HepG2 (cell line): ENCODE results near the gene TNFSF13B. TPM values are rescaled to one million over a fixed set of nuclear protein-coding genes. Genes with fewer than 3 reads are reported as not detected.

Source experiments
- NFATC3 ChIP-seq: sonication (generic); formaldehyde crosslinking; IDR thresholded peaks from 2 replicates; pipeline ENCODE4 v1.5.1; 2020; ENCODE audit warnings: mild to moderate bottlenecking, missing genetic modification reagents
- PCBP2 ChIP-seq: fragments of 200-400 bp; formaldehyde crosslinking; optimal IDR thresholded peaks from 2 replicates; pipeline ENCODE3; 2018; ENCODE audit warnings: low read length, low read depth; ENCODE audit not compliant: poor library complexity, severe bottlenecking
- STAG1 ChIP-seq: sonication (generic); formaldehyde crosslinking; IDR thresholded peaks from 2 replicates; pipeline ENCODE4 v1.4.0; 2020; ENCODE audit warnings: missing genetic modification reagents
- ZNF235 ChIP-seq: sonication (generic); formaldehyde crosslinking; IDR thresholded peaks from 2 replicates; pipeline ENCODE4 v1.8.1; 2023; ENCODE audit warnings: mild to moderate bottlenecking, missing genetic modification reagents, borderline replicate concordance
- polyA plus RNA-seq, 8 experiments: library from polyadenylated mRNA; depleted of rRNA in 3 of 8; stranded (reverse) in 7 of 8; unstranded in 1 of 8; fragments of >200 nt; fragmentation: Illumina TruSeq in 4 of 8; extraction: Trizol in 4 of 8; gene quantifications; 2 replicates each; pipeline versions ENCODE4 v1.2.1 to v1.2.3, GENCODE V29; 2011 to 2016; ENCODE audit warnings: low read depth in 4 of 8, missing spikeins in 1 of 8, mixed read lengths in 1 of 8; ENCODE audit not compliant: insufficient read depth in 1 of 8
- total RNA-seq, 5 experiments: library from RNA; depleted of rRNA; stranded (reverse); fragments of >200 nt; fragmentation: Illumina TruSeq; extraction: Trizol; gene quantifications; 2 replicates each; pipeline ENCODE4 v1.2.3, GENCODE V29; 2016; ENCODE audit warnings: low read depth in 1 of 5
- TF ChIP-seq, protein P1 (sequence below): sonication (generic); formaldehyde crosslinking; IDR thresholded peaks from 2 replicates; pipeline ENCODE4 v1.4.0; 2020; ENCODE audit warnings: missing genetic modification reagents, borderline replicate concordance
- TF ChIP-seq, protein P2 (sequence below): sonication (generic); formaldehyde crosslinking; IDR thresholded peaks from 2 replicates; pipeline ENCODE4 v1.5.0; 2020; ENCODE audit warnings: mild to moderate bottlenecking, missing genetic modification reagents, borderline replicate concordance
- TF ChIP-seq, protein P3 (sequence below): sonication (generic); formaldehyde crosslinking; IDR thresholded peaks from 2 replicates; pipeline ENCODE4 v1.4.0; 2020; ENCODE audit warnings: mild to moderate bottlenecking, low read depth, missing genetic modification reagents
- TF ChIP-seq, protein P4 (sequence below): sonication (generic); formaldehyde crosslinking; IDR thresholded peaks from 2 replicates; pipeline ENCODE4 v1.5.0; 2020; ENCODE audit warnings: mild to moderate bottlenecking, missing genetic modification reagents
- TF ChIP-seq, protein P5 (sequence below): sonication (generic); formaldehyde crosslinking; IDR thresholded peaks from 2 replicates; pipeline ENCODE4 v1.8.0; 2022; ENCODE audit warnings: mild to moderate bottlenecking, missing genetic modification reagents, moderate library complexity

Gene TNFSF13B
- total and polyA plus RNA-seq, 2 of the 13 experiments (the other 11 are each of a cell fraction or from before 2014, with no cell fraction given): 0.13 to 0.20 TPM

DNA sequence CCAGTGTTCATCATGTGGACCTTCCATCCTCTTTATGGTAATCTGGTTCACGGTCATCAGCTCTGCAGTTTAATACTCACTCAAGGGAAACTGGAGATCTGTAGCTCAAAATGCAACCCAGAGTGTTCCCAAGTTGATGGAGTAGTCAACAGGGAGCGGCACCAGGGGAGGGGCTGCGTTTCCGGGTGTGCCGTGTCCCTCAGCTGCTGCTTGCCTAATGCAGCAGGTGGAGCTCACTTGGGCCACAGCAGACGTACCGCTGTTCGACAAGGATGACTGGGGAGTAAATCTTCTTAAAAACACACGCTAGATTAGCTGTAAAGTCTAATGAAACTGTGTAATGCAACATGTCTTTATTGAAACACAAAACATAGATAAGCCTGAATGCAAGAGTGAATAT is 81.1 kb downstream of the TNFSF13B start (continued):
- TF ChIP-seq, protein P1, sequence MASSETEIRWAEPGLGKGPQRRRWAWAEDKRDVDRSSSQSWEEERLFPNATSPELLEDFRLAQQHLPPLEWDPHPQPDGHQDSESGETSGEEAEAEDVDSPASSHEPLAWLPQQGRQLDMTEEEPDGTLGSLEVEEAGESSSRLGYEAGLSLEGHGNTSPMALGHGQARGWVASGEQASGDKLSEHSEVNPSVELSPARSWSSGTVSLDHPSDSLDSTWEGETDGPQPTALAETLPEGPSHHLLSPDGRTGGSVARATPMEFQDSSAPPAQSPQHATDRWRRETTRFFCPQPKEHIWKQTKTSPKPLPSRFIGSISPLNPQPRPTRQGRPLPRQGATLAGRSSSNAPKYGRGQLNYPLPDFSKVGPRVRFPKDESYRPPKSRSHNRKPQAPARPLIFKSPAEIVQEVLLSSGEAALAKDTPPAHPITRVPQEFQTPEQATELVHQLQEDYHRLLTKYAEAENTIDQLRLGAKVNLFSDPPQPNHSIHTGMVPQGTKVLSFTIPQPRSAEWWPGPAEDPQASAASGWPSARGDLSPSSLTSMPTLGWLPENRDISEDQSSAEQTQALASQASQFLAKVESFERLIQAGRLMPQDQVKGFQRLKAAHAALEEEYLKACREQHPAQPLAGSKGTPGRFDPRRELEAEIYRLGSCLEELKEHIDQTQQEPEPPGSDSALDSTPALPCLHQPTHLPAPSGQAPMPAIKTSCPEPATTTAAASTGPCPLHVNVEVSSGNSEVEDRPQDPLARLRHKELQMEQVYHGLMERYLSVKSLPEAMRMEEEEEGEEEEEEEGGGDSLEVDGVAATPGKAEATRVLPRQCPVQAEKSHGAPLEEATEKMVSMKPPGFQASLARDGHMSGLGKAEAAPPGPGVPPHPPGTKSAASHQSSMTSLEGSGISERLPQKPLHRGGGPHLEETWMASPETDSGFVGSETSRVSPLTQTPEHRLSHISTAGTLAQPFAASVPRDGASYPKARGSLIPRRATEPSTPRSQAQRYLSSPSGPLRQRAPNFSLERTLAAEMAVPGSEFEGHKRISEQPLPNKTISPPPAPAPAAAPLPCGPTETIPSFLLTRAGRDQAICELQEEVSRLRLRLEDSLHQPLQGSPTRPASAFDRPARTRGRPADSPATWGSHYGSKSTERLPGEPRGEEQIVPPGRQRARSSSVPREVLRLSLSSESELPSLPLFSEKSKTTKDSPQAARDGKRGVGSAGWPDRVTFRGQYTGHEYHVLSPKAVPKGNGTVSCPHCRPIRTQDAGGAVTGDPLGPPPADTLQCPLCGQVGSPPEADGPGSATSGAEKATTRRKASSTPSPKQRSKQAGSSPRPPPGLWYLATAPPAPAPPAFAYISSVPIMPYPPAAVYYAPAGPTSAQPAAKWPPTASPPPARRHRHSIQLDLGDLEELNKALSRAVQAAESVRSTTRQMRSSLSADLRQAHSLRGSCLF (CRISPR knock-in tag): no peak
- TF ChIP-seq ZNF235 (CRISPR knock-in tag): no peak
- TF ChIP-seq NFATC3 (CRISPR knock-in tag): no peak
- TF ChIP-seq, protein P2, sequence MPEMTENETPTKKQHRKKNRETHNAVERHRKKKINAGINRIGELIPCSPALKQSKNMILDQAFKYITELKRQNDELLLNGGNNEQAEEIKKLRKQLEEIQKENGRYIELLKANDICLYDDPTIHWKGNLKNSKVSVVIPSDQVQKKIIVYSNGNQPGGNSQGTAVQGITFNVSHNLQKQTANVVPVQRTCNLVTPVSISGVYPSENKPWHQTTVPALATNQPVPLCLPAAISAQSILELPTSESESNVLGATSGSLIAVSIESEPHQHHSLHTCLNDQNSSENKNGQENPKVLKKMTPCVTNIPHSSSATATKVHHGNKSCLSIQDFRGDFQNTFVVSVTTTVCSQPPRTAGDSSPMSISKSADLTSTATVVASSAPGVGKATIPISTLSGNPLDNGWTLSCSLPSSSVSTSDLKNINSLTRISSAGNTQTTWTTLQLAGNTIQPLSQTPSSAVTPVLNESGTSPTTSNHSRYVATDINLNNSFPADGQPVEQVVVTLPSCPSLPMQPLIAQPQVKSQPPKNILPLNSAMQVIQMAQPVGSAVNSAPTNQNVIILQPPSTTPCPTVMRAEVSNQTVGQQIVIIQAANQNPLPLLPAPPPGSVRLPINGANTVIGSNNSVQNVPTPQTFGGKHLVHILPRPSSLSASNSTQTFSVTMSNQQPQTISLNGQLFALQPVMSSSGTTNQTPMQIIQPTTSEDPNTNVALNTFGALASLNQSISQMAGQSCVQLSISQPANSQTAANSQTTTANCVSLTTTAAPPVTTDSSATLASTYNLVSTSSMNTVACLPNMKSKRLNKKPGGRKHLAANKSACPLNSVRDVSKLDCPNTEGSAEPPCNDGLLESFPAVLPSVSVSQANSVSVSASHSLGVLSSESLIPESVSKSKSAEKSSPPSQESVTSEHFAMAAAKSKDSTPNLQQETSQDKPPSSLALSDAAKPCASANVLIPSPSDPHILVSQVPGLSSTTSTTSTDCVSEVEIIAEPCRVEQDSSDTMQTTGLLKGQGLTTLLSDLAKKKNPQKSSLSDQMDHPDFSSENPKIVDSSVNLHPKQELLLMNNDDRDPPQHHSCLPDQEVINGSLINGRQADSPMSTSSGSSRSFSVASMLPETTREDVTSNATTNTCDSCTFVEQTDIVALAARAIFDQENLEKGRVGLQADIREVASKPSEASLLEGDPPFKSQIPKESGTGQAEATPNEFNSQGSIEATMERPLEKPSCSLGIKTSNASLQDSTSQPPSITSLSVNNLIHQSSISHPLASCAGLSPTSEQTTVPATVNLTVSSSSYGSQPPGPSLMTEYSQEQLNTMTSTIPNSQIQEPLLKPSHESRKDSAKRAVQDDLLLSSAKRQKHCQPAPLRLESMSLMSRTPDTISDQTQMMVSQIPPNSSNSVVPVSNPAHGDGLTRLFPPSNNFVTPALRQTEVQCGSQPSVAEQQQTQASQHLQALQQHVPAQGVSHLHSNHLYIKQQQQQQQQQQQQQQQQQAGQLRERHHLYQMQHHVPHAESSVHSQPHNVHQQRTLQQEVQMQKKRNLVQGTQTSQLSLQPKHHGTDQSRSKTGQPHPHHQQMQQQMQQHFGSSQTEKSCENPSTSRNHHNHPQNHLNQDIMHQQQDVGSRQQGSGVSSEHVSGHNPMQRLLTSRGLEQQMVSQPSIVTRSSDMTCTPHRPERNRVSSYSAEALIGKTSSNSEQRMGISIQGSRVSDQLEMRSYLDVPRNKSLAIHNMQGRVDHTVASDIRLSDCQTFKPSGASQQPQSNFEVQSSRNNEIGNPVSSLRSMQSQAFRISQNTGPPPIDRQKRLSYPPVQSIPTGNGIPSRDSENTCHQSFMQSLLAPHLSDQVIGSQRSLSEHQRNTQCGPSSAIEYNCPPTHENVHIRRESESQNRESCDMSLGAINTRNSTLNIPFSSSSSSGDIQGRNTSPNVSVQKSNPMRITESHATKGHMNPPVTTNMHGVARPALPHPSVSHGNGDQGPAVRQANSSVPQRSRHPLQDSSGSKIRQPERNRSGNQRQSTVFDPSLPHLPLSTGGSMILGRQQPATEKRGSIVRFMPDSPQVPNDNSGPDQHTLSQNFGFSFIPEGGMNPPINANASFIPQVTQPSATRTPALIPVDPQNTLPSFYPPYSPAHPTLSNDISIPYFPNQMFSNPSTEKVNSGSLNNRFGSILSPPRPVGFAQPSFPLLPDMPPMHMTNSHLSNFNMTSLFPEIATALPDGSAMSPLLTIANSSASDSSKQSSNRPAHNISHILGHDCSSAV (CRISPR knock-in tag): no peak
- TF ChIP-seq, protein P3, sequence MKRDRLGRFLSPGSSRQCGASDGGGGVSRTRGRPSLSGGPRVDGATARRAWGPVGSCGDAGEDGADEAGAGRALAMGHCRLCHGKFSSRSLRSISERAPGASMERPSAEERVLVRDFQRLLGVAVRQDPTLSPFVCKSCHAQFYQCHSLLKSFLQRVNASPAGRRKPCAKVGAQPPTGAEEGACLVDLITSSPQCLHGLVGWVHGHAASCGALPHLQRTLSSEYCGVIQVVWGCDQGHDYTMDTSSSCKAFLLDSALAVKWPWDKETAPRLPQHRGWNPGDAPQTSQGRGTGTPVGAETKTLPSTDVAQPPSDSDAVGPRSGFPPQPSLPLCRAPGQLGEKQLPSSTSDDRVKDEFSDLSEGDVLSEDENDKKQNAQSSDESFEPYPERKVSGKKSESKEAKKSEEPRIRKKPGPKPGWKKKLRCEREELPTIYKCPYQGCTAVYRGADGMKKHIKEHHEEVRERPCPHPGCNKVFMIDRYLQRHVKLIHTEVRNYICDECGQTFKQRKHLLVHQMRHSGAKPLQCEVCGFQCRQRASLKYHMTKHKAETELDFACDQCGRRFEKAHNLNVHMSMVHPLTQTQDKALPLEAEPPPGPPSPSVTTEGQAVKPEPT (CRISPR knock-in tag): no peak
- no peak for TF ChIP-seq PCBP2
- TF ChIP-seq, protein P4, sequence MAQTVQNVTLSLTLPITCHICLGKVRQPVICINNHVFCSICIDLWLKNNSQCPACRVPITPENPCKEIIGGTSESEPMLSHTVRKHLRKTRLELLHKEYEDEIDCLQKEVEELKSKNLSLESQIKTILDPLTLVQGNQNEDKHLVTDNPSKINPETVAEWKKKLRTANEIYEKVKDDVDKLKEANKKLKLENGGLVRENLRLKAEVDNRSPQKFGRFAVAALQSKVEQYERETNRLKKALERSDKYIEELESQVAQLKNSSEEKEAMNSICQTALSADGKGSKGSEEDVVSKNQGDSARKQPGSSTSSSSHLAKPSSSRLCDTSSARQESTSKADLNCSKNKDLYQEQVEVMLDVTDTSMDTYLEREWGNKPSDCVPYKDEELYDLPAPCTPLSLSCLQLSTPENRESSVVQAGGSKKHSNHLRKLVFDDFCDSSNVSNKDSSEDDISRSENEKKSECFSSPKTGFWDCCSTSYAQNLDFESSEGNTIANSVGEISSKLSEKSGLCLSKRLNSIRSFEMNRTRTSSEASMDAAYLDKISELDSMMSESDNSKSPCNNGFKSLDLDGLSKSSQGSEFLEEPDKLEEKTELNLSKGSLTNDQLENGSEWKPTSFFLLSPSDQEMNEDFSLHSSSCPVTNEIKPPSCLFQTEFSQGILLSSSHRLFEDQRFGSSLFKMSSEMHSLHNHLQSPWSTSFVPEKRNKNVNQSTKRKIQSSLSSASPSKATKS (CRISPR knock-in tag): no peak
- TF ChIP-seq STAG1 (CRISPR knock-in tag): no peak
- TF ChIP-seq, protein P5, sequence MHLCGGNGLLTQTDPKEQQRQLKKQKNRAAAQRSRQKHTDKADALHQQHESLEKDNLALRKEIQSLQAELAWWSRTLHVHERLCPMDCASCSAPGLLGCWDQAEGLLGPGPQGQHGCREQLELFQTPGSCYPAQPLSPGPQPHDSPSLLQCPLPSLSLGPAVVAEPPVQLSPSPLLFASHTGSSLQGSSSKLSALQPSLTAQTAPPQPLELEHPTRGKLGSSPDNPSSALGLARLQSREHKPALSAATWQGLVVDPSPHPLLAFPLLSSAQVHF (CRISPR knock-in tag): no peak
- TF ChIP-seq, all 625 proteins: peak for 0
